Liver (tissue), 9 donors: ENCODE results near the gene TLL2. TPM values are rescaled to one million over a fixed set of nuclear protein-coding genes. Genes with fewer than 3 reads are reported as not detected.

Experiments
- DNase-seq: peaks from one replicate; pipeline ENCODE4 v3.0.0-alpha.2; 2017; ENCODE audit warnings: low spot score
- H3K27ac ChIP-seq, 2 donors: one replicate each; pipeline ENCODE4 v1.7.0; 2013; ENCODE audit warnings: inconsistent platforms in 2 of 2, low read length in 2 of 2, control low read depth in 1 of 2, low read depth in 1 of 2, mild to moderate bottlenecking in 1 of 2
- H3K27me3 ChIP-seq, 4 donors: one replicate each; pipeline versions ENCODE4 v1.6.1 to v1.7.0; 2013; ENCODE audit warnings: low read length in 3 of 4, inconsistent platforms in 1 of 4, mild to moderate bottlenecking in 1 of 4, moderate library complexity in 1 of 4; ENCODE audit not compliant: control insufficient read depth in 4 of 4, insufficient read depth in 4 of 4
- H3K36me3 ChIP-seq, 4 donors: one replicate each; pipeline versions ENCODE4 v1.6.1 to v1.7.0; 2013; ENCODE audit warnings: low read length in 3 of 4, mild to moderate bottlenecking in 3 of 4, low read depth in 1 of 4, moderate library complexity in 1 of 4; ENCODE audit not compliant: control insufficient read depth in 4 of 4, insufficient read depth in 3 of 4
- H3K4me1 ChIP-seq, 4 donors: one replicate each; pipeline versions ENCODE4 v1.6.1 to v1.7.0; 2013; ENCODE audit warnings: low read length in 3 of 4, mild to moderate bottlenecking in 3 of 4, moderate library complexity in 1 of 4; ENCODE audit not compliant: control insufficient read depth in 4 of 4, insufficient read depth in 4 of 4
- H3K4me3 ChIP-seq, 3 donors: one replicate each; pipeline versions ENCODE4 v1.6.1 to v1.7.0; 2013; ENCODE audit warnings: low read length in 3 of 3, control low read depth in 1 of 3, low read depth in 1 of 3, mild to moderate bottlenecking in 1 of 3
- H3K9ac ChIP-seq, 2 donors: one replicate each; pipeline ENCODE4 v1.7.0; 2013; ENCODE audit warnings: low read length in 2 of 2, mild to moderate bottlenecking in 2 of 2, moderate library complexity in 2 of 2, control low read depth in 1 of 2, low read depth in 1 of 2
- H3K9me3 ChIP-seq, 4 donors: one replicate each; pipeline versions ENCODE4 v1.6.1 to v1.7.0; 2013; ENCODE audit warnings: low read length in 3 of 4; ENCODE audit not compliant: control insufficient read depth in 4 of 4
- EGR1 ChIP-seq, 2 donors: IDR thresholded peaks; 2 replicates each; pipeline ENCODE4 v1.6.1; 2016 to 2018; ENCODE audit warnings: antibody characterized with exemption in 2 of 2, low read depth in 2 of 2
- FOXA1 ChIP-seq: IDR thresholded peaks from 2 replicates; pipeline ENCODE4 v1.6.1; 2016; ENCODE audit warnings: antibody characterized with exemption
- FOXA2 ChIP-seq: IDR thresholded peaks from 2 replicates; pipeline ENCODE4 v1.6.1; 2016; ENCODE audit warnings: antibody characterized with exemption
- HNF4A ChIP-seq, 2 donors: conservative IDR thresholded peaks; 2 replicates each; pipeline ENCODE4 v1.6.1; 2016; ENCODE audit warnings: antibody characterized with exemption in 2 of 2, mild to moderate bottlenecking in 2 of 2
- HNF4G ChIP-seq: IDR thresholded peaks from 2 replicates; pipeline ENCODE4 v1.6.1; 2016; ENCODE audit warnings: antibody characterized with exemption
- JUND ChIP-seq, 2 donors: IDR thresholded peaks; 2 replicates each; pipeline ENCODE4 v1.6.1; 2016; ENCODE audit warnings: antibody characterized with exemption in 2 of 2
- MAX ChIP-seq: IDR thresholded peaks from 2 replicates; pipeline ENCODE4 v1.6.1; 2016; ENCODE audit warnings: antibody characterized with exemption
- RAD21 ChIP-seq, 2 donors: IDR thresholded peaks; 2 replicates each; pipeline ENCODE4 v1.6.1; 2016; ENCODE audit warnings: antibody characterized with exemption in 2 of 2, mild to moderate bottlenecking in 2 of 2
- REST ChIP-seq: IDR thresholded peaks from 2 replicates; pipeline ENCODE4 v1.6.1; 2016; ENCODE audit warnings: antibody characterized with exemption, mild to moderate bottlenecking
- RXRA ChIP-seq, 2 donors: IDR thresholded peaks; 2 replicates each; pipeline ENCODE4 v1.6.1; 2017 to 2018; ENCODE audit warnings: antibody characterized with exemption in 2 of 2, mild to moderate bottlenecking in 1 of 2
- SP1 ChIP-seq: IDR thresholded peaks from 2 replicates; pipeline ENCODE4 v1.6.1; 2018; ENCODE audit warnings: antibody characterized with exemption, mild to moderate bottlenecking
- TAF1 ChIP-seq: conservative IDR thresholded peaks from 2 replicates; pipeline ENCODE4 v1.6.1; 2016; ENCODE audit warnings: antibody characterized with exemption, mild to moderate bottlenecking
- YY1 ChIP-seq: IDR thresholded peaks from 2 replicates; pipeline ENCODE4 v1.6.1; 2016; ENCODE audit warnings: antibody characterized with exemption, mild to moderate bottlenecking
- ZBTB33 ChIP-seq: IDR thresholded peaks from 2 replicates; pipeline ENCODE4 v1.6.1; 2016; ENCODE audit warnings: antibody characterized with exemption
- WGBS: extraction: QIAGEN DNeasy Blood & Tissue Kit; methylation state at CpG from one replicate; pipeline ENCODE4 v1.1.7; 2013; 5-methylcytosine and 5-hydroxymethylcytosine counted together
- polyA plus RNA-seq, 2 donors: library from polyadenylated mRNA; stranded (reverse) in 1 of 2; unstranded in 1 of 2; fragments of 200-250 nt in 1 of 2; fragments of >200 nt in 1 of 2; fragmentation: Nextera tagmentation in 1 of 2; extraction: Ambion mirVana in 1 of 2; gene quantifications; one replicate each; pipeline versions ENCODE4 v1.2.1 to v1.2.3, GENCODE V29; 2013 to 2015
- total RNA-seq, 2 donors: library from RNA; depleted of rRNA; stranded (reverse); fragments of >200 nt; gene quantifications; one replicate each; pipeline ENCODE4 v1.2.3, GENCODE V29; 2014
- TF ChIP-seq, protein P1 (sequence below): IDR thresholded peaks from 2 replicates; pipeline ENCODE4 v1.6.1; 2016; ENCODE audit warnings: antibody characterized with exemption
- TF ChIP-seq, protein P2 (sequence below): fragments of 150-350 bp; IDR thresholded peaks from 2 replicates; pipeline ENCODE4 v1.5.1; 2017; ENCODE audit warnings: improper control_type of control experiment, low read depth, low read length; ENCODE audit not compliant: missing input control
- donor health status: healthy.
- donor health status: healthy.
- donor health status: healthy.
- donor health status: healthy.
- donor health status: healthy.

The TLL2 gene
- total and polyA plus RNA-seq, 4 donors: 0.06 to 0.19 (median 0.08) TPM; not detected in 1

DNA sequence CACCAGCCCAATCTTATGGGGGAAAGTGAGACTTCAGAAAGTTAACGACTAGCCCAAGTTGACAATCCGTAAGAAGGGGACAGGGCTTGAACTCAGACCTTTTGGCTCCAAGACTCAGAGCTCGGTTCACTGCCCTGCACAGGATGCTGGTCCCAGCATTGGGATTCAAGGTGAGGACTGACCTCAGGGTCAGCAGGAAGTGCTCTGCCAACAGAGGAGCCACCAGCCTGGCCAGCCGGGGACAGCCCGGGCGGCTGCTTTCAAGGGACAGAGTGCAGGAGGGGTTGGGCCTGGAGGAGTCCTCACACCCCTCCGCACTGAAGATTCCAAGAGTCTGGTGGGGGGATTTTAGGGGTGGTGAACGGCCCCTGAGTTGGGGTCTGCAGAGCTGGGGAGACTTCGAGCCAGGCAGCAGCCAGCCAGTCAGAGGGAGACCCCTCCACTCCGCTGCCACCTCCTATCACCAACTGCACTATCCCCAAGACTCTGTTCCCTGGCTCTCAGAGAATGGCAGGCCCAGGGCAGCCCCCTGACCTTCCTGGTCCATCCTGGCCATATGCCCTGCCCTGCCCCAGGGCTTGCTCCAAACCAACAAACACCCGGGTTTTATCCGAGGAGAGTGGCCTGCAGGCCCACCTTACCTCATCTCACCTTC lies 19.7 kb downstream of the TLL2 start:
- no peak for DNase-seq
- no peak for TF ChIP-seq RAD21 (IDR thresholded peaks at IDR 0.05)
- TF ChIP-seq ZBTB33: no peak
- TF ChIP-seq JUND (IDR thresholded peaks at IDR 0.05): no peak
- TF ChIP-seq MAX: no peak
- TF ChIP-seq FOXA2: no peak
- TF ChIP-seq REST: no peak
- TF ChIP-seq FOXA1: no peak
- TF ChIP-seq HNF4A (conservative IDR thresholded peaks at IDR 0.05): no peak
- TF ChIP-seq, protein P1, sequence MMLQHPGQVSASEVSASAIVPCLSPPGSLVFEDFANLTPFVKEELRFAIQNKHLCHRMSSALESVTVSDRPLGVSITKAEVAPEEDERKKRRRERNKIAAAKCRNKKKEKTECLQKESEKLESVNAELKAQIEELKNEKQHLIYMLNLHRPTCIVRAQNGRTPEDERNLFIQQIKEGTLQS: no peak
- WGBS: 87% methylated on average over 12 of the region's 12 CpGs
- no peaks in the 10 kb centered on the region for H3K36me3 ChIP-seq
- no peaks in the 10 kb centered on the region for H3K4me1 ChIP-seq
- H3K4me3 ChIP-seq: no peak overlapping the region
- H3K27ac ChIP-seq: no peak overlapping the region
- no peak overlapping the region for H3K9ac ChIP-seq
- no peaks in the 10 kb centered on the region for H3K27me3 ChIP-seq
- H3K9me3 ChIP-seq: no peaks in the 10 kb centered on the region

- no peak for DNase-seq
- WGBS: 84% methylated on average over 2 of the region's 2 CpGs
- no peaks in the 10 kb centered on the region for H3K9me3 ChIP-seq
- H3K4me3 ChIP-seq: no peak overlapping the region
- H3K27ac ChIP-seq: no peak overlapping the region
- no peaks in the 10 kb centered on the region for H3K36me3 ChIP-seq
- H3K27me3 ChIP-seq: no peaks in the 10 kb centered on the region
- no peak overlapping the region for H3K9ac ChIP-seq
- H3K4me1 ChIP-seq: no peaks in the 10 kb centered on the region
- TF ChIP-seq ZBTB33: no peak
- TF ChIP-seq JUND (IDR thresholded peaks at IDR 0.05): no peak
- no peak for TF ChIP-seq SP1
- no peak for TF ChIP-seq RXRA (IDR thresholded peaks at IDR 0.05)
- TF ChIP-seq EGR1 (IDR thresholded peaks at IDR 0.05; ENCODE audit: low read depth in 2 of 2): no peak
- TF ChIP-seq, protein P1: no peak
- no peak for TF ChIP-seq RAD21 (IDR thresholded peaks at IDR 0.05)
- no peak for TF ChIP-seq TAF1
- TF ChIP-seq MAX: no peak
- TF ChIP-seq REST: no peak
- TF ChIP-seq FOXA1: no peak
- TF ChIP-seq HNF4G: no peak
- TF ChIP-seq HNF4A (conservative IDR thresholded peaks at IDR 0.05): no peak
- TF ChIP-seq, protein P2, sequence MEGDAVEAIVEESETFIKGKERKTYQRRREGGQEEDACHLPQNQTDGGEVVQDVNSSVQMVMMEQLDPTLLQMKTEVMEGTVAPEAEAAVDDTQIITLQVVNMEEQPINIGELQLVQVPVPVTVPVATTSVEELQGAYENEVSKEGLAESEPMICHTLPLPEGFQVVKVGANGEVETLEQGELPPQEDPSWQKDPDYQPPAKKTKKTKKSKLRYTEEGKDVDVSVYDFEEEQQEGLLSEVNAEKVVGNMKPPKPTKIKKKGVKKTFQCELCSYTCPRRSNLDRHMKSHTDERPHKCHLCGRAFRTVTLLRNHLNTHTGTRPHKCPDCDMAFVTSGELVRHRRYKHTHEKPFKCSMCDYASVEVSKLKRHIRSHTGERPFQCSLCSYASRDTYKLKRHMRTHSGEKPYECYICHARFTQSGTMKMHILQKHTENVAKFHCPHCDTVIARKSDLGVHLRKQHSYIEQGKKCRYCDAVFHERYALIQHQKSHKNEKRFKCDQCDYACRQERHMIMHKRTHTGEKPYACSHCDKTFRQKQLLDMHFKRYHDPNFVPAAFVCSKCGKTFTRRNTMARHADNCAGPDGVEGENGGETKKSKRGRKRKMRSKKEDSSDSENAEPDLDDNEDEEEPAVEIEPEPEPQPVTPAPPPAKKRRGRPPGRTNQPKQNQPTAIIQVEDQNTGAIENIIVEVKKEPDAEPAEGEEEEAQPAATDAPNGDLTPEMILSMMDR: no peak
- TF ChIP-seq YY1: no peak
These were observed 20.5 kb downstream of the TLL2 start for GRCh38 chr10:96493254-96493653.
